Bronchial epithelial cell (primary cell): ENCODE results near the gene ITPK1. TPM values are rescaled to one million over a fixed set of nuclear protein-coding genes. Genes with fewer than 3 reads are reported as not detected.

Source experiments
- DNase-seq: peaks from one replicate; pipeline ENCODE4 v3.0.0-alpha.2; 2010; ENCODE audit warnings: low read depth
- FAIRE-seq: peaks from 2 replicates; lab custom pipeline; 2011; peaks lifted over from hg19 to GRCh38; lab: Jason Lieb, UNC
- H3K27me3 ChIP-seq: 2 replicates; pipeline ENCODE4 v1.5.1; 2011; ENCODE audit warnings: low read length; ENCODE audit not compliant: control insufficient read depth, insufficient read depth
- H3K36me3 ChIP-seq: 2 replicates; pipeline ENCODE4 v1.5.1; 2011; ENCODE audit warnings: low read length; ENCODE audit not compliant: control insufficient read depth, insufficient read depth
- H3K4me3 ChIP-seq: 2 replicates; pipeline ENCODE4 v1.5.1; 2011; ENCODE audit warnings: mild to moderate bottlenecking, low read depth, low read length, control low read depth
- total RNA-seq: library from RNA; depleted of rRNA; stranded (reverse); fragments of >200 nt; gene quantifications from 2 replicates; pipeline ENCODE4 v1.2.1, GENCODE V29; 2014
- TF ChIP-seq, protein P1 (sequence below): IDR thresholded peaks from 2 replicates; pipeline ENCODE4 v1.5.1; 2011; ENCODE audit warnings: mild to moderate bottlenecking, moderate library complexity, low read length, control low read depth, inconsistent platforms; ENCODE audit not compliant: insufficient read depth, severe bottlenecking

The ITPK1 gene
- total RNA-seq, 1 donor from 2014 or later: 39.8 TPM

DNA sequence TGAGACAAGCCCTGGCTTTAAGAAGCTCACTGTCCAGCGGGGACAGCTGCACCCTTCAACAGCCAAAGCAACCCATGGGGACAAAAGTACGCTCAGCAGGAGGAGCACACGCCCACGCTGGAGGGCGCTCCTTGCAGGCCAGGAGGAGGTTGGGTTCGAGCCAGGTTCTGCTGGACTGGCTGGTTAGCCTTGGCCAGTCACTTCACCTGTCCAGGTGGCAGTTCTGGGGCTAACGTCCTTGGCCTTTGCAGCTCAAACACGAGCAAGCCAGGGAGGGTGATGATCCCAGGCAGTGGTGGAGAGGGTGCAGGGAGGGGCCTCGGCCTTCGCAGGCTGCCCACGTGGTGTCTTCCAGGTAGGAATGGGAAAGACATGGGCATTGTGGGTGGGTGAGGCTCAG, 179.6 kb downstream of the ITPK1 start:
- FAIRE-seq: no peak
- no peak for DNase-seq
- TF ChIP-seq, protein P1, sequence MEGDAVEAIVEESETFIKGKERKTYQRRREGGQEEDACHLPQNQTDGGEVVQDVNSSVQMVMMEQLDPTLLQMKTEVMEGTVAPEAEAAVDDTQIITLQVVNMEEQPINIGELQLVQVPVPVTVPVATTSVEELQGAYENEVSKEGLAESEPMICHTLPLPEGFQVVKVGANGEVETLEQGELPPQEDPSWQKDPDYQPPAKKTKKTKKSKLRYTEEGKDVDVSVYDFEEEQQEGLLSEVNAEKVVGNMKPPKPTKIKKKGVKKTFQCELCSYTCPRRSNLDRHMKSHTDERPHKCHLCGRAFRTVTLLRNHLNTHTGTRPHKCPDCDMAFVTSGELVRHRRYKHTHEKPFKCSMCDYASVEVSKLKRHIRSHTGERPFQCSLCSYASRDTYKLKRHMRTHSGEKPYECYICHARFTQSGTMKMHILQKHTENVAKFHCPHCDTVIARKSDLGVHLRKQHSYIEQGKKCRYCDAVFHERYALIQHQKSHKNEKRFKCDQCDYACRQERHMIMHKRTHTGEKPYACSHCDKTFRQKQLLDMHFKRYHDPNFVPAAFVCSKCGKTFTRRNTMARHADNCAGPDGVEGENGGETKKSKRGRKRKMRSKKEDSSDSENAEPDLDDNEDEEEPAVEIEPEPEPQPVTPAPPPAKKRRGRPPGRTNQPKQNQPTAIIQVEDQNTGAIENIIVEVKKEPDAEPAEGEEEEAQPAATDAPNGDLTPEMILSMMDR: no peak

DNA sequence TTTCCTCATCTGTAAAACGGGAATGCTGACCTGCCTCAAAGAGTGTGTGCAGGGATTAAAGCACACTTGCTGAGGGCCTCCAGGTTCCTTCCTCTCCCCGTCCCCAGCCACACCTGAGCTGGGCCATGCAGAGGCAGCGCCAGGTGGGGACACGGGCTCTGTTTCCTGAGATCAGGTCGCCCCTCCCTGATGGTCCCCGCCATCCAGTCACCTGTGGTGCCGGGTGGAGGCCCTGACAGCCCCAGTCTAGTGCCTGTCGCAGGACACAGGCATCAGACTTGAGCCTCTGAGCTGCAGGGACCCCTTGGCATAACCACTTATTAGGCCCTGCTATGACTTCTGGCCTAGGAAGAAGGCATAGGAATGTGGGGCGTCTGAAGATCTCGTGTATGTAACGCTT, 180.3 kb downstream of the ITPK1 start:
- TF ChIP-seq, protein P1: no peak
- H3K27me3 ChIP-seq: no peaks in the 10 kb centered on the region
- no peak for FAIRE-seq
- H3K4me3 ChIP-seq: no peak overlapping the region
- no peak for DNase-seq
- H3K36me3 ChIP-seq: peaks cover 3% of the 10 kb centered on the region

More for the DNA sequence above, 179.6 kb downstream of the ITPK1 start:
- no peaks in the 10 kb centered on the region for H3K27me3 ChIP-seq
- H3K4me3 ChIP-seq: no peak overlapping the region
- H3K36me3 ChIP-seq: peaks cover 3% of the 10 kb centered on the region

DNA sequence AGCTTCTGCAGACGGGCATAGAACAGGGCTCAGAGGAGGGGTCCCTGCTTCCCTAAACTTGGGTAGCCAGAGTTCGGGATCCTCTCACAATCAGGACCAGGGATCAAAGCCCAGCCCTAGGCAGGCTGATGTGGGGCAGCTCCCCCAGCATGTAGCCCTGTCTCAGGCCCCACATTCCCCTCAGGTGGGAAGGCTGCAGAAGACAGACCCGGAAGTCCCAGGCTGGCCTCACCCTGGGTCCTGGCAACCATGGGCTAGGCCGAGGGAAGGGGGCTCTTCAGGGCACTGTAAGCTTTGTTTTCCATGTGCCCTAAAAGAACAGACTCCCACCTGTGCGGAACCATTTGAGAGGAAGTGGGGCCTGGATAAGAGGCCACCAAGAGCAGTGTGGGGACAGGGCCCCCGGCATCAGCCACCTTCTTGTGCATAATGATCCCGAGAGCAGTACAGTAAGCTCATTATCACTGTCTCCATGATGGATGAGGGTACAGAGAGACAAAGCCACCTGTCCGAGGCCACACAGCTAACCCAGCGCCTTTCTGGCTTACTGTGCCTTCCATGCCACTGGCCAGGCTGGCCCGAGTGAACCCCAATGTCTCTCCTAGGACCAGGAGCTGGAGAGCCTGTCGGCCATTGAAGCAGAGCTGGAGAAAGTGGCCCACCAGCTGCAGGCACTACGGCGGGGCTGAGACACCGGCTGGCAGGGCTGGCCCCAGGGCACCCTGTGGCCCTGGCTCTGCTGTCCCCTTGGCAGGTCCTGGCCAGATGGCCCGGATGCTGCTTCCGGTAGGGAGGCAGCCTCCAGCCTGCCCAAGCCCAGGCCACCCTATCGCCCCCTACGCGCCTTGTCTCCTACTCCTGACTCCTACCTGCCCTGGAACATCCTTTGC, 181.3 kb downstream of the ITPK1 start:
- TF ChIP-seq, protein P1: no peak
- Histone ChIP-seq H3K27me3 (no peaks in the 10 kb centered on the region), H3K36me3 (peaks cover 3% of the 10 kb centered on the region), H3K4me3 (no peak overlapping the region)
- DNase-seq (no peak), FAIRE-seq (no peak)

- Histone ChIP-seq H3K36me3 (peaks cover 3% of the 10 kb centered on the region), H3K27me3 (no peaks in the 10 kb centered on the region), H3K4me3 (no peak overlapping the region)
- FAIRE-seq: no peak
- TF ChIP-seq, protein P1: no peak
- no peak for DNase-seq
Measured at GRCh38 chr14:92933481-92933880, 182.2 kb downstream of the ITPK1 start.

- Histone ChIP-seq H3K36me3 (peaks cover 3% of the 10 kb centered on the region), H3K4me3 (no peak overlapping the region), H3K27me3 (no peaks in the 10 kb centered on the region)
- DNase-seq: no peak
- TF ChIP-seq, protein P1: no peak
- FAIRE-seq: no peak
Measured at GRCh38 chr14:92932448-92933395, 183.0 kb downstream of the ITPK1 start.
